Measurements from ENCODE around the gene CFAP91.

Gene CFAP91
- total RNA-seq = 0 to 0.77 (median 0.07) reads per million in 3 experiments

DNA sequence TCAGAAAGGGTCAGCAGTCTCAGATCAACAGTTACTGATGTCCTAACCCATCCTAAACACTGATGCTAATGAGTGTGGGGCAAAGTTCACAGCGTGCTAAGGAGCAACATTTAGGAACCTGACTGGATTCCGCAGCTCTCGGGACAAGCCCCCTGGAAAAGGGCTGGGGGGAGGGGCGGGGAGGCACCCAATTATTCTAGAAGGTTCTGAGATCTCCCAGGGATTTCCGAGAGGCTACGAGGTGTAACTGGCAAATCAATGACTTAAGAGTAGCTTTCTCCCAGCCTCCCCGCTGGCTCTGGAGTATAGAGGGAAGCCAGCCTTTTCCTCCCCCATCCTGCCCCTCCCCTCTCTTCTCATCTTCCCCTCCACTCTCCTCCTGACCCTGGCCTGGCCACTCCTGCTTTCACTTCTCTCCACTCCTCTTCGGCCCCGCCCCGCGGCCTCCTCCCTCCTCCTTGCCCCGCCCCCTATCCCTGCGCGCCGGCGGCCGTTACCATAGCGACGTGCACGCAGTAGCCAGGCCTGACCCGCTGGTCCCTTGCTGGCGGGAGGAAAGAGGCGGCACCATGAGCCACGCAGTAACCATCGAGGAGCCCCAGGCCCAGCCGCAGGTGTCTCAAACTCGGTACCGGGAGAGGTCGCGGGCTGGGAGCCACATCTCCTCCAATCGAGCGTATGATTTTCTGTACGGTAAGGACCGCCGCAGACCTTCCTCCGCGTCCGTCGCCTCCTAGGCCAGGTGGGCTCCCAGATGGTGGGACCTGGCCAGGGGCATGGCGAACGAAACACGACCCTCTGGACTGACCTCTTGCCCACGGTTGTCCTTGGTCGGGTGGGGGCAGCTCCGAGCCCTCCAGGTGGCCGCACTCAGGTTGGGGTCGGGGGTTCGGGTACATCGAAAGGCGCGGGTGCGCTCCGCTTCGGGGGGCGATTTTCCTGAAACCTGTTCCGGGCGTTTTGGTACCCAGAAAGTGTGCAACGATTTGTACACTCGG lies at the start of gene CFAP91:
Gene CFAP91, plus strand, starts transcription at position 493 of the 998 bp plus-strand sequence. Its CDS starts 77 bp downstream, at position 570.
- DNase-seq = peak; percentile 74

DNA sequence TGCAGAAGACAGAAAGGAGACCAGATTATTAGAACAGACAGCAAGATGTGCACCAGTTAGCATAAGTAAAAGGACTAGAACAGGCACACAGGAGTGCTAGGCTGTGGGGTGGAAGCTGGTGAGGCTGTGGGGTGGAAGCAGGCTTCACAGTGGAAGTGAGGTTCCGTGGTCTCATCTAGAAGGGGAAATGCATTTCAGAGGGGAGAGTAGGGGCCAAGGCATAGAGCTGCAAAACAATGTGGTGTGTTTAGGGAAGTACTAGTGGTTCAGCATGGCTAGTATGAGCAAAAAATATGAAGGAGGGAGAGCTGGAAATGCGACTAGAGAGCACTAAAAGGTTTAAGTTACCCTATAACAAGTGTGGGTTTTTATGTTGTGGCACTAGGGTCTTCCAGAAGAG lies 48.9 kb upstream of the CFAP91 start:
- no peak for DNase-seq

DNA sequence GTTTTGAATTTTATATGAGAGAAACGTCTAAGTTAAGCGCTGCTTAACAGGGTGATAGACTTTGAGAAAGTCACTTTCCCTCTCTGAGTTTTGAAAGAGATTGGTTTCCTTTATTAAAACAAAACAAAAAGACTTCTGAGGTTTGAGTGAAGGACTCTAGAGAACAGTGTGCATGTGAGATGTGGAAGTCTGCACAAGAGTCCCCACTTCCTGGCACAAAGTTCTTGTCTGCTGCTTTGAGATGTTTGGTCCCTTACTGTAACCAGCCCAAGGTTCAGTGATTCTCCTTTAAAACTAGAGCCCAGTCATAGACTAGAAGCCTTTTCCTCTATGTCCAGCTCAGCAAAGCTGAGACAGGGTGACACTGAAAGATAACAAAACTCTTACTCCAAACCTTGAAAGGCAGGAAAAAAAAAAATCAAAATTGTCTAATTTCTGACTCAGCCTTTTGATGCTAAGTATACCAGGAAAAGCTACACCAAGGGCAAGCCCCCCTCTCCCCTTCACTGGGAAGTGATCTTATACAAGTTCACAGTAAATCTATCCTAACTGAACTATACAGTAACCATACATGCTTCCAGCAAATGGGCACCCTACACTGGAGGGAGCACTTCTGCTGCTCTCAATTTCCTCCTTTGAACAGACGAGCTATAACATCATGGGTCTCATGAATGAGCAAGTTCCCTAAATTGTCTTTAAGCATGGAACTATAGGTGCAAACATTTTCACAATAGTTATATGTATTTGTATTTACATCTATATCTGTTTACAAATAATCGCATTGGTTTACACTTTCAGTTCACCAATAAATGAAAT lies 44.7 kb upstream of the CFAP91 start:
- no peak for DNase-seq

DNA sequence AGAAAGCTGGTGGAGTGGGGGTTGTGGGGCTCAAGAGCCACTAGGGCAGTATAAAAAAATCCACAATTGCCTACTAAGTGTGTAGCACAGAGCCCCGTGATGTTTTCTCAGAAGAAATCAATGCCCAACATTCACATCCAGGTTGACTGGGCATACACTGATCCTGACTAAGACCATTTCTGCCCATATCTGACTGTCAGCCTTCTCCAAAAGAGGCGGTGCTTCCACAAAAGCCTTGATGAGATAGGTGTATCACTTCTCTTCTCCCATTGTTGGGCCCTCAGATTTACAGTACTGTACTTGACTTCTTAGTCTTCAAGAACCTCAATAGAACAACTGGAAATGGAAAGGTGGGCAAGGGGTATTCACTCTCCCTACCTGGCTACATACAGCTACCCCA lies 43.8 kb upstream of the CFAP91 start:
- DNase-seq = no peak

DNA sequence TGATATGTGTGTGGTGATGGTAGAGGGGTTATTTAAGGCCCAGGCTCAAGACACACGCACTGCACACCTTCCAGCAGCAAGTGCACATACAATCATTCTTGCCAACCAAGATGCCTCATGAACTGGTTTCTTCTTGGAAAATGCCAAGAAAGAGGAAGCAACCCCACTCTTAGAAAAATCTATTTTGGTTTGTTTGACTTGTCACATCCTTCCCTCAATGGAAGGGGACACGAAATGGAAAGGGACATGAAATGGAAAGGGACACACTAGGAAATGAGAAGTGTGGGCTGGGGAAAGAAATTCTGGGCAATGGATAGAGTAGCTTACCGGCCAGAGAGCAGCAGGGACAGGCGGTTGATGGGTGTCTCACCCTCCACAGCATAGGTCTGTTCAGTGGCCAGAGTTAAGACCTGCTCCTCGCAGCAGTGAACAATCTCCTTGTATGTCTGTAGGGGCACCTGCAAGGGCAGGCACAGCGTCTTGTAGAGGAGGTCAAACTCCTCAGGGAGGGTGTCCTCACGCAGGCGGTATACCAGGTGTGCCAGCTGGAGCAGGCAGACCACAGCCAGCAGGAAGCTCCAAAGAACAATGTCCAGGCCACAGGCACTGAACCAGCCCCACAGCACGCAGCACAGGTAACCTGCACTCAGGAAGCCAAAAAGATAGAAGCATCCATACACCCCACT lies 43.1 kb upstream of the CFAP91 start:
- DNase-seq = no peak

DNA sequence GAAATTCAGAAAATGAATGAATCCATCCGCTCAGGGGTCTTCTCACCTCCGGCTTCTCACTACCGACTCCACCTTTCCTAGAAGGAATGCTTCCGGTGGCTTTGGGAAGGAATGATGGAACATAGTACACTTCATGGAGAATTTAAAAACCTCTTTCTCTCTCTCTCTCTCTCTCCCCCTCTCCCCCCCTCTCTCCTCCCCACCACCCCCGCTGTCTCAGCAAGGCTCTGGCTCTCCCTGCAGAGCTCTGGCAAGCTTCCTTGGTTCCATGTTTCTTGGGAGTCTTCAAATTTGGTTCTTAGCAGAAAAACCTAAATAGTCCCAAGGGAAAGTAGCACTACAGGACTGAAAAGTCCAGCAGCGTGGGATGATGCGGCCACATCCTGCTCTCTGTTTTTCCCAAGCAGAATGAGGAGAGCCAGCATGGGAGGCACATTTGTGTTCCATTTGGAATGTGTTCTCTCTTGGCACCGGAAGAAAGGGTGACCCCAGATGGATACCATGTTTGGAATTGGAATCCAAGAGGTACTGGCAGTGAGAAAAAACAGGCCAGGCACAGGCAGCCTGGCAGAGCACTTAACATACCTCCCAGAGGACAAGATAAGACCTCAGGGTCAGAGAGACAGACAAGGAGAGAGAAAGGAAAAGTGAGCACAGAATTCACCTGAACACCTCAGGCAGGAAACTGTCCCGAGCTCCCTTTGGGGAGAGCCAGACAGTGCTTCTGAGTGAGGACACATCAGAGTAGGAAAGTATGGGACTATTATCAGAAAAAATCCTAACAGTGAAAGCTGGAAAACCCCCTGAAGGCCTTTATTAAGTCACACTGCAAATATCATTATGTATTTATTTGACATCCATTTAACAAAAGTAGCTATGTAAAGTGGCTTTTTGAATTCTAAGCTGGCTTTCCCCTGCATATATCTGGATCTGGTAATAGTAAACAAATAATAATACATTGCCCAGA lies 42.1 kb upstream of the CFAP91 start, which contains the start of gene POPDC2:
Gene POPDC2, minus strand, starts transcription at position 116 of the 967 bp plus-strand sequence. CDS start 166 bp downstream, outside the sequence.
- no peak for DNase-seq

DNA sequence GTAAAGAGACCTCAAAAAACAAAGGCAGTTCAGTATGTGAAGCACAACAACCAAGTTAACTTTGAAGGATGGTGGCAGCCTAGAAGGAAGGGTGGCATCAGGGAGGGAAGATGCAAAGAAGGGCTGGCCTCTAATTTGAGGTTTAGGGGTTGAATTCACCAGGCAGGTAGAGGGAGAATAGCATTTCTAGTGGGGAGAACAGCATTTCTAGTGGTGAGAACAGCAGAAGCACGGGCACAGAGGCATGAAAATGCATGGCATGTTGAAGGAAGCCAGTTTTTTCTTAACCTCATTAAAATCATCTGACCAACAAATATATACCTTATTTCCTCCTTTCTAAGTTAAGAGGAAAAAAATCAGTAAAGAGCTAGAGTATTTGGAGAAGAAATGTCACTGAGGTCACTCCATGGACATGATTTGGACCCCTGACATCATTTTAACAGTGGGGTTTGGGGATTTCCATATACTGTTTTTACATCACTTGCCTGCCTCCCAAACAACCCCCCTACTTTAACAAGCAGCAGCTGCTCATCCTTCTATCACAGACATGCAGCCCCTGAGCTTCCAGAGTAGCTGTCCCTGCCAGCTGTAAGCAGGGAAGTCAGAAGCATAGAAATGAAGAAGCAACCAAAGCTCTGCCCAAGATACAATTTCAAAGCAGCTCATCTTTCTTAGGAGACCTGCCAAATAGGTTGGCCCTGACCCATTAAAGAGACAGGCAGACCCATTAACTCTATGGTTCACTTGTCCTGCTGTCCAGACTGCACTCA lies 40.0 kb upstream of the CFAP91 start:
- no peak for DNase-seq

DNA sequence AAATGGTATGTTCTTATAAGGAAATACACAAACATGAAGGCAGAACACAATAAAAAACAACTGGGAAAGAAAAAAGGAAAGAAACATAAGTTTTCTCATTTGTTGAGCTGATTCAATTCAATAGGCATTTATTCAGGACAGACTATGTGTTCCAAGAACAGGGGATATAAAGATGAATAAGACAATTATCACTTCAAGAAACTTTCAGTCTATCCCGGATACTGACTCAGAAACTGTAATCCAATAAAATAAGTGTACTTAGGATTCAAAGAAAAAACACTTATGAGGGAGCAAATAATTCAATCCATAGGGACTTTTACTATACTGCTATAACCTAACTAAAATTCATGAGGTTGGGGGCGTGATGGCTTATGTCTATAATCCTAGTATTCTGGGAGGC lies 38.9 kb upstream of the CFAP91 start:
- DNase-seq = no peak

DNA sequence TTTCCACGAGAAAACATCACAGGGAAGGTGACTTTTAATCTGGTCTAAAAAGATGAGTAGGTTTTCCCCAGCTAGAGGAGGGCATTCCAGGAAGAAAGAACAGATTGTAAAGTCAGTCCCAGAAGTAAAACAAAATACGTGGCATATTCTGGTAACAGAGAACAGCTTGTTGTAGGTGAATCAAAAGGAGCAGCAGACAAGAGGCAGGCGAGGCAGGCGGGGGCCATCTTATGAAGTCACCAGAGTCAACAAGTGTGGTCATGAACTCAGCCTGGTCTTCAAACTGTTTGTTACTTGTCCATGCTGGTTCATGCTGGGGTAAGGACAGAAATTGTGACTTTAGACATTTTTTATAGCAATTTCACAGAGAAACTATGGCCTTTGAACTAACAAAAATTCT lies 38.5 kb upstream of the CFAP91 start:
- DNase-seq = no peak

DNA sequence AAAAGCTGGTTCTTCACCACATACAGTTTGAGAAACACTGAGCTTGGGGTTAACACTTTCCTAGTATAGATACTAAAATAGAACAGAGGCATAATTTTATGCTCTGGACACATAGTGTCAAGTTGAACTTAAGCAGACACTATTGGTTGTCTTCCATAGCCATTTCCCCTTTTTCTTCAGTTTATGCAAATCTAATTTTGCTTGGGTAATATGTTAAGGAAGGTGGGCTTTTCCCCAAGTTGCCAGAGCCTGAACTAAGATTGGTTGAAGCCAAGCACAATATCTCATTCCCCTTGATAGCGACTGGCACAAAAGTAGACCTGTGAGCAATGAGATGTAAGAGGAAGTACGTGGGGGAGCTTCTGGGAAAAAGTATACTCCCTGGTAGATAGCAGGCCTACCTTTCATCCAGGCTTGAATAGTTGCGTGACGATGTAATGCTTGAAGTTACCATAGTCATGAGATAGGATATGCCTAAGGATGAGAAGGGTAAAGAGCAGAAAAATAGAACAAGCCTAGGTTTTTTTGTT lies 37.9 kb upstream of the CFAP91 start:
- DNase-seq = no peak

DNA sequence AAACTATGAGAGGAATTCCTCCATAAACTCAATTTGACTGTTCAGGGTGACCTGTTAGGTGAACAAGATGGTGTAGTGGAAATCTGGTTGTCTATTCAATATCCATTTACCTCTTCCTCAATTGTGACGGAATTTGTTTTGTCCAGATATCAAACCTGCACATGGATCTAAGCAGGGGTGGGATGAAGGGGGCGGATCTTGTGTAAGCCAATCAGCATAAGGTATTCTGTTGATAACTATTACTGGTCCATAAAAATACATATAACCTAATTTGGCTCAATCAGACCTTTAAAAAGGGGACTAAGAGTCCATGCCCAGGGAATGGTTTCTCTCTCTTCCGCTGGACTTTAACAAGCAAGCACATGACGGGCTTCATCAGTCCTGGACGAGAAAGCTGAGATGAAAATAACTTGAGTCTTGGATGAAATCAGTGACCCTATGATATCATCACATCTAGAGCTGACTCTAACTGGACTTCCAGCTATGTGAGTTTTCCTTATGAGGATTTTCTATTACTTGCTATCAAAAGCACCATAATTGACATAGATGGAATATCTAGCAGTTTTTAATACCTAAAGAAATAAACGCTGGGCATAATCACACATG lies 36.8 kb upstream of the CFAP91 start:
- no peak for DNase-seq

DNA sequence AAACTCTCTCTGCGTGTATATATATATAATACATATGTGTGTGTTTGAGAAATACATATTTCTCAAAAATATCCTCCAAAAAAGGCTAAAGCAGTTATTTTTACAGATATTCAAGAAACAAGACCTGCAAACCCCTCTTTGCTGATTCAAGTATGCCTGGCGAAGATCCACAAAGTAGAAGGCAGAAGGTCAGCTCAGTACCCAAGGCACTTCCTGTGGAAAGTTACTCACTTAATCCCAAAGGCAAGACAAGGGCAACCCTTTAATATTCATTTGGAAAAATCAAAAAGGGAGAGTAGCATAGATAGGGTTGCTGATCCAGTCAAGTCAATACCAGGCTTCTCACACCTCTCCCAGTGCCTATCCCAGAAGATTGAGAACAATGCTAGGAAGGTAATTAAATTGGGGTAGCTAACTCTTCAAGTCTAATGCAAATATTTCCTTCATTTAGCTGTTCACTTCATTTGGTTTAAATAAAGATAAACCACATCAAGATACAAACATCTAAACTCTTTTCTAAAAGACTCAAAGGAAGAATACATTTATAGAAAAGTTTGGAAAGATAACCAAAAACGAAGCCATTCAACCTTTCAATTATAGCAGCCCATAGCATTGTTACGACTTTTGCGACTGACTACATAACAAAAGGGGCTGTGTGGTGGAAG lies 32.8 kb upstream of the CFAP91 start:
- no peak for DNase-seq

DNA sequence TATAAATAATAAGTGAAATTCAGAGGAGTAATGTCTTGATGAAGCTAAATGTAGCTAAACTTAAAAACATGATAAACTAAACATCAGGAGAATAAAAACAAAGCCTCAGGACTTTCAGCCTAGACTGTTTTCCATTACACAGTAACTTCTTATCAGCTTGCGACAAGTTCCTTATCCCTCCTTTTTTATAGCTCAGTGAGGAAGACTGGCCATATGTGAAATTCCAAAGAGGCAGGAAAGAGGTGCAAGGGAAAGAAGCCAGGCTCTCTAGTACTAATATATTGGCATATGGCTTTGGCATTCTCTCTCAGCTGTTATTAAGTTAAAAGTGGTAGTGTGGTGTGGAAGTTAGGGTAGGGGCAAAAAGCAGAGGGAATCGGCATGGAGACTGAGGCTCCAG lies 30.0 kb upstream of the CFAP91 start:
- DNase-seq = no peak

DNA sequence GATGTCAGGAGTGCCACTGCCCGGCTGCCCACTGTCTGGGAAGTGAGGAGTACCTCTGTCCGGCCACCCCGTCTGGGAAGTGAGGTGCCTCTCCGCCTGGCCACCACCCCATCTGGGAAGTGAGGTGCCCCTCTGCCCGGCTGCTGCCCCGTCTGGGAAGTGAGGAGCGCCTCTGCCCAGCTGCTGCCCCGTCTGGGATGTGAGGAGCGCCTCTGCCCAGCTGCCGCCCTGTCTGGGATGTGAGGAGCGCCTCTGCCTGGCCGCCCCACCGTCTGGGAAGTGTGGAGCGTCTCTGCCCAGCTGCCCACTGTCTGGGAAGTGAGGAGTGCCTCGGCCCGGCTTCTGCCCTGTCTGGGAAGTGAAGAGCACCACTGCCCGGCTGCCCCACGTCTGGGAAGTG lies 28.9 kb upstream of the CFAP91 start:
- DNase-seq = no peak

DNA sequence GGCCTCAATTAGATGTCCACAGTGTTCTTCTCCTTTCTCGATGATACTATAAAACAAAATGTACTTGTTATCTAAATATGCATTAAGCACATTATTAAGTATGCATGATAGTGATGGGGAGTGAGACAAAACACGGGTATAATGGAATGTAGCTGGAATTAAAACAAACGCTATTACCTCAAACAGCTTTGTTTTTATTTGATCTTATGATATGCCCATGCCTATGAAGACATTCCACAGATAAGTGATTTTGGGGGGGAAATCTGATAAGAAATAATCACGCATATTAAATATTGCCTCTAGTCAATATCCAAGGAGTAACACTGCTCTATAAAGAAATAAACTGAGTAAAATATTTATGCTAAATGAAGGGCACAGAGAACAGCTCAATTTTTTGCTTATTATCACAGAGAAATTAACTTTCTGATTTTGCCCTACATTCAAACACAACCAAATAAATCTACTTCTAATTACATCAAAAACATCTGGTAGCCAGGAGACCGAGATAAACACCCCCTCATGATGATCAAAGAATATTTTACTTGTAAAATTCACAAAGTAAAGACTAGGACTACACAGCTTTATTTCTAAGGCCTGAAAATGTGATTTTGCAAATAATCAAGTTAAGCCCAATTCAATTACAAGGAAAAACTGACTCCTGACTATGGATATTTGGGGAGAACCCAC lies 27.5 kb upstream of the CFAP91 start:
- no peak for DNase-seq

DNA sequence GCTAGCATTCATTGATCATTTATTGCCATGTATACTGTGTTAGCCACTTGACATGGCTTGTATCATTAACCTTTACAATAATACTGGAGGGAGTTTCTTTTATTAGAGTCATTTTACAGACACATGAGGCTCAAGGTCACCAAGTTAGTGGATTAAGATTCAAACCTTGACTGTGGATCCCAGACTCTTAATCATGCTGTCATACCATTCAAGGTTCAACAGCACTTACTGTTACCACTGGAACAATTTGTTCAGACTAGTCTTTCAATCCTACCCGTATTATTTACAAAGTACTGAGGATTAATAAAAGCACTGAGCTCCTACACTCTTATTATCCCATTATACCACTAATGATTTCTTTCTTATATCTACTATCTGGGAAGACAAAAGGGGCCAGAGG lies 26.8 kb upstream of the CFAP91 start:
- DNase-seq = no peak

DNA sequence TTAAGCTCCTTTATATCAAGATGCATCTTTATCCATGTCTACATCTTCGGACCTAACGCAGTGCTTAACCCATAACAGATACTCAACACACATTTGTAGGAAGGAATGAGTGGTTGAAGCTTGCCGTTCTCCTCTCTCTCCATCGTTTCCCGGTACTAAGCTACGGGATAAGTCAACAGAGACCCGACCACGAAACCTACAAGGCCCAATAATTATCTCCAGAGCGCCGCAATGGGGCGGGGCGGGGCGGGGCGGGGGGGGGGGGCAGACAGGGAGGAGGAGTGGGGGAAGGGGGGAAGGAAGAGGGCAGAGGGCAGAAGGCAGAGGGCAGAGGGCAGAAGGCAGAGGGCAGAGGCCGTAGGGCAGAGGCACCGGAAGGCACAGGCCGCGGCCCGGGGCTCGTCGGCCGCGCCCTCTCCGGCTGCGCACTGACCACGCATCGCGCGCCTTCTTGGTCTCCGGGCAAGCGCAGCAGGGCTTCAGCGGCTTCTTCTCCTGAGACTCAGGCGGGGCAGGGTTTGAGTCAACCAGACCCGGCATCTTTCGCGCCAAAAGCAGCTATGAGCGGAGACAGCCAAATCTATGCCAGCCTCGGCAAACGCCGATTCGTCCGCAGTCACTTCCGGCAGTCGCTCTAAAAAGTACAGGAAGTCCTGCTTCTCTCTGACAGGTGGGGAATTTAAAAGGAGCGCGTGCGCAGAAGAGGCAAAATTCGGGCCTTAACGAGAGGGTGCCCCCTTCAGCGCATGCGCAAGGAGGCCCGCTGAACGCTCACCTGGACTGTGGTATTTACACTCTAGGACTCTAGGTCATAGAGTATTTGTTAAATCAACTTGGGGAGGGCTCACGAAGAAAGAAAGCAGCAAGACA lies 25.8 kb upstream of the CFAP91 start, which contains the start of gene COX17:
Gene COX17, minus strand, starts transcription at position 636 of the 870 bp plus-strand sequence. Its CDS starts 96 bp downstream, at position 540.
- DNase-seq = peak; percentile 98

DNA sequence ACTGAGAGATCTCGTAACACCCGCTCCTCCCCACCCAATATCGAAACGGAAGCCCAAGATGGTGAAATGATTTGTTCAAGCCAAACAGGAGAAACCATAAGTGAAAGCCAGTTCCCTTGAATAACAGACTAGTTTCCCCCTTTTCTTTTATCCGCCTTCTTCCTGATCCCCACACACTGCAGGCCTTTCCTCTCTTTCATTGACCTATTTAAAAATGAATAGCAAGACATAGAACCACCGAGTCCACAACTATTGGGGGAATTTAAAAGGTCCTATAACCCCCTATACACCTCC lies 25.2 kb upstream of the CFAP91 start:
- DNase-seq = no peak

Measured in central memory CD4-positive, alpha-beta T cell (primary cell).